Astrocyte of the spinal cord (primary cell): ENCODE results near the gene FBXO24.
A peak's percentile ranks its signal among the peaks of the same experiment; 100 is the strongest.
"Not testable (repeated sequence)": the region's sequence is repeated elsewhere in the genome, so short reads cannot be mapped to it uniquely, and the experiment has no call there.

Source experiments
- DNase-seq: peaks from one replicate; pipeline ENCODE4 v3.0.0; 2011; ENCODE audit warnings: low read depth, low spot score
- H3K4me3 ChIP-seq: 2 replicates; pipeline ENCODE4 v1.5.1; 2011; ENCODE audit warnings: low read depth, mild to moderate bottlenecking, low read length, moderate library complexity
- in situ Hi-C: cut with HindIII; loops from 2 replicates; pipeline ENCODE4 v1.10.0; 2017; ENCODE audit warnings: low sequenced_read_pairs
- TF ChIP-seq, protein P1 (sequence below): IDR thresholded peaks from 2 replicates; pipeline ENCODE4 v1.5.1; 2012; ENCODE audit warnings: low read depth, mild to moderate bottlenecking, low read length, inconsistent platforms

The FBXO24 gene

DNA sequence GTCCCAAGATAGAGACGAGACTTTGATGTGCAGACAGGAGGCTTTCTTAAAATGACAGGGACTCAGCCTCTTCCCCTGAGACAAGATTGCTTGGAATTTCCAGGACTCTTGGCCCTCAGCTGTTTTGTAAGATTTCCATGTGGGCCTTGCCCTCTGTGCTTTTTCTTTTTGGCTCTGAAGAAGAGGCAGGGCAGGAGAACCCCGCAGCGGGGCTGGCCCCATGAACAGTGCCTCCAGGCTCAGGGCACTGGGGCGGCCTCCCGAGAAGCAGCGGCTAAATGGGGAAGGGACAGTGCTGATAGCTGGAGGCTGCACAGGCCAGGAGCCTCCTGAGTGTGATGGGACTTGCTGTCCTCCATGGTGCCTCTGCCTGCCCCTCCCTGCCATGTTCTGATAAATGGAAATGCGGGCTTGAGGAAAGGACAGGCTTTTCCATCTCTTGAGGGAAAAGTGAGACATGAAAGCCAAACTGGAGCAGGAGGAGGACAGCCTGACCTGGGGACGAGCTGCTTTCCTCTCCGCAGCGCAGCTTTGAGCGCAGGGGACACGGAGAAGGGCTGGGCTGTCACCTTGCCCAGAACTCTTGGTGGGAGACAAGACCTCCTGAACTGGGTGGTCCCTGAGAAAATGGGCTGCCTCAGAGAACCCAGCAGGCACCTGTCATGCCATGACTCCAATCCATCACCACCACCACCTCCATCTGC lies 24.5 kb upstream of the FBXO24 start:
- H3K4me3 ChIP-seq: no peak overlapping the region
- no peak for DNase-seq
- TF ChIP-seq, protein P1, sequence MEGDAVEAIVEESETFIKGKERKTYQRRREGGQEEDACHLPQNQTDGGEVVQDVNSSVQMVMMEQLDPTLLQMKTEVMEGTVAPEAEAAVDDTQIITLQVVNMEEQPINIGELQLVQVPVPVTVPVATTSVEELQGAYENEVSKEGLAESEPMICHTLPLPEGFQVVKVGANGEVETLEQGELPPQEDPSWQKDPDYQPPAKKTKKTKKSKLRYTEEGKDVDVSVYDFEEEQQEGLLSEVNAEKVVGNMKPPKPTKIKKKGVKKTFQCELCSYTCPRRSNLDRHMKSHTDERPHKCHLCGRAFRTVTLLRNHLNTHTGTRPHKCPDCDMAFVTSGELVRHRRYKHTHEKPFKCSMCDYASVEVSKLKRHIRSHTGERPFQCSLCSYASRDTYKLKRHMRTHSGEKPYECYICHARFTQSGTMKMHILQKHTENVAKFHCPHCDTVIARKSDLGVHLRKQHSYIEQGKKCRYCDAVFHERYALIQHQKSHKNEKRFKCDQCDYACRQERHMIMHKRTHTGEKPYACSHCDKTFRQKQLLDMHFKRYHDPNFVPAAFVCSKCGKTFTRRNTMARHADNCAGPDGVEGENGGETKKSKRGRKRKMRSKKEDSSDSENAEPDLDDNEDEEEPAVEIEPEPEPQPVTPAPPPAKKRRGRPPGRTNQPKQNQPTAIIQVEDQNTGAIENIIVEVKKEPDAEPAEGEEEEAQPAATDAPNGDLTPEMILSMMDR: no peak
- in situ Hi-C loops: no loop called here

DNA sequence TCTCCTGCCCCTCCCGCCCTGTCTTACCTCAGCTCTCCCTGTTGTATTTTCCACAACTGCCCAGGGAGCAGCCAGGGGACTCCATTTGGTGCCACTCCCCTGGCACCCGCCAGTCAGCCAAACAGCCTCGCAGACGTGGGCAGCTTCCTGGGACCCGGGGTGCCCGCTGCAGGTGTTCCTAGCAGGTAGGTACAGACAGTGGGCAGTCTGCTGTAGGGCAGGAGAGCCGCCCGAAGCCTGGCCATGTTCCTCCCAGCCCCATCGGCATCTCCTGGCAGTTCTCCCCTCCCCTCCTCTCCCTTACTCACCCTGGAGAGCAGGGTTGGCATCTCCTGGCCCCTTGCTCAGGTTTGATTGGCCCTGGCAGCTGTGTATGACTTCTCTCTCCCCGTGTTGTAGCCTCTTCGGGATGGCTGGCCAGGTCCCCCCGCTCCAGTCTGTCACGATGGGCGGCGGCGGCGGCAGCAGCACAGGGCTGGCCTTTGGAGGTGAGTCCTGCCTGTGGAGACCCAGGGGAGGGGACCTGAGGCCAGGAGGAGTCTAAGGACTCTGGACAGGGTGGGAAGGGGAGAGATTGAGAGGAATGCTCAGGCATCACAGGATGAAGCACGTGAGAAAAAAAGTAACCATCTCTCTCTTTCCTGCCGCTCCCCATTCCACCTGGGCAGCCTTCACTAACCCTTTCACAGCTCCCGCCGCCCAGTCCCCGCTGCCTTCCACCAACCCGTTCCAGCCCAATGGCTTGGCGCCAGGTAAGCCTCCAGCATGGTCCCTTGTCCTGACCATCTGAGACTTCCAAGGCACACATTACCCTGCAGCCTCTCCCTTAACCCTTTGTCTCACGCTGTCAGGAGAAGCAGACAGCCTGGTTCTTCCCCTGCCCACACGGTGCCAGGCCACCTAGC lies 23.7 kb upstream of the FBXO24 start:
- no peak for DNase-seq
- TF ChIP-seq, protein P1: no peak
- H3K4me3 ChIP-seq: no peak overlapping the region
- in situ Hi-C loops: no loop called here

GRCh38 chr7:100563100-100563564 lies 23.0 kb upstream of the FBXO24 start:
- in situ Hi-C loops: no loop called here
- DNase-seq: no peak
- TF ChIP-seq, protein P1: no peak
- no peak overlapping the region for H3K4me3 ChIP-seq

- H3K4me3 ChIP-seq: no peak overlapping the region
- TF ChIP-seq, protein P1: peak; percentile 99
- in situ Hi-C loops: no loop called here
- peak; percentile 59 for DNase-seq
Measured at GRCh38 chr7:100563809-100564400, 22.2 kb upstream of the FBXO24 start.

DNA sequence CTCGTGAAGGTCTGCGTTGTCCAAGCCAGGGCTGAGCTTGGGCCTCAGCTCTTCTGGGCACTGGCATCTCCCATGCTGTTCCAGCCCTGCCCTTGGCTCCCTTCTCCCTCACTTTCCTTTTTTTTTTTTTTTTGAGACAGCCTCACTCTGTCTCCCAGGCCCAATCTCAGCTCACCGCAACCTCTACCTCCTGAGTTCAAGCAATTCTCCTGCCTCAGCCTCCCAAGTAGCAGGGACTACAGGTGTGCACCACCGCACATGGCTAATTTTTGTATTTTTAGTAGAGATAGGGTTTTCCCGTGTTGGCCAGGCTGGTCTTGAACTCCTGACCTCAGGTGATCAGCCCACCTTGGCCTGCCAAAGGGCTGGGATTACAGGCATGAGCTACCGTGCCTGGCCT lies 21.7 kb upstream of the FBXO24 start:
- H3K4me3 ChIP-seq, in situ Hi-C loops, DNase-seq: not testable (repeated sequence)

- in situ Hi-C loops: no loop called here
- TF ChIP-seq, protein P1: no peak
- H3K4me3 ChIP-seq: no peak overlapping the region
- DNase-seq: no peak
Measured at GRCh38 chr7:100565133-100565571, 21.0 kb upstream of the FBXO24 start.
